ENCODE results near the gene PHLDA1. TPM values are rescaled to one million over a fixed set of nuclear protein-coding genes. Genes with fewer than 3 reads are reported as not detected.

The PHLDA1 gene
- total RNA-seq, 1 donor from 2014 or later, result 169 TPM

- no peak for TF ChIP-seq CTCF (IDR thresholded peaks at IDR 0.05; ENCODE audit: partially characterized antibody, unreplicated experiment)
- peaks cover 13% of the 10 kb centered on the region for H3K9me3 Mint-ChIP-seq (ENCODE audit: unreplicated experiment)
- no peak for DNase-seq
- H3K4me3 Mint-ChIP-seq (ENCODE audit: unreplicated experiment), result peak overlapping the region; percentile 17
- H3K36me3 Mint-ChIP-seq (ENCODE audit: unreplicated experiment), result peaks cover 8% of the 10 kb centered on the region
- H3K27ac Mint-ChIP-seq (ENCODE audit: unreplicated experiment), result peak overlapping the region; percentile 20
- H3K4me1 Mint-ChIP-seq (ENCODE audit: low read depth, unreplicated experiment), result peaks cover 42% of the 10 kb centered on the region
- peaks cover 19% of the 10 kb centered on the region for H3K27me3 Mint-ChIP-seq (ENCODE audit: unreplicated experiment)
These were observed 23.9 kb downstream of the PHLDA1 start for GRCh38 chr12:76007640-76008039.

GRCh38 chr12:76006028-76006925 lies 25.3 kb downstream of the PHLDA1 start:
- peak overlapping the region; percentile 20 for H3K27ac Mint-ChIP-seq (ENCODE audit: unreplicated experiment)
- H3K36me3 Mint-ChIP-seq (ENCODE audit: unreplicated experiment), result peaks cover 8% of the 10 kb centered on the region
- peaks cover 19% of the 10 kb centered on the region for H3K27me3 Mint-ChIP-seq (ENCODE audit: unreplicated experiment)
- no peak for TF ChIP-seq CTCF (IDR thresholded peaks at IDR 0.05; ENCODE audit: partially characterized antibody, unreplicated experiment)
- H3K4me1 Mint-ChIP-seq (ENCODE audit: low read depth, unreplicated experiment), result peaks cover 41% of the 10 kb centered on the region
- peak overlapping the region; percentile 55 for H3K4me3 Mint-ChIP-seq (ENCODE audit: unreplicated experiment)
- peaks cover 13% of the 10 kb centered on the region for H3K9me3 Mint-ChIP-seq (ENCODE audit: unreplicated experiment)
- peak; percentile 57 for DNase-seq

GRCh38 chr12:76003355-76003638 lies 28.3 kb downstream of the PHLDA1 start:
- H3K36me3 Mint-ChIP-seq (ENCODE audit: unreplicated experiment), result peaks cover 8% of the 10 kb centered on the region
- no peak overlapping the region for H3K27ac Mint-ChIP-seq (ENCODE audit: unreplicated experiment)
- DNase-seq, result no peak
- H3K27me3 Mint-ChIP-seq (ENCODE audit: unreplicated experiment), result peaks cover 19% of the 10 kb centered on the region
- no peak overlapping the region for H3K4me3 Mint-ChIP-seq (ENCODE audit: unreplicated experiment)
- peaks cover 31% of the 10 kb centered on the region for H3K4me1 Mint-ChIP-seq (ENCODE audit: low read depth, unreplicated experiment)
- no peak for TF ChIP-seq CTCF (IDR thresholded peaks at IDR 0.05; ENCODE audit: partially characterized antibody, unreplicated experiment)
- peaks cover 15% of the 10 kb centered on the region for H3K9me3 Mint-ChIP-seq (ENCODE audit: unreplicated experiment)

- no peak for DNase-seq
- Mint-ChIP-seq H3K4me1 (ENCODE audit: low read depth, unreplicated experiment) (peaks cover 26% of the 10 kb centered on the region), H3K36me3 (ENCODE audit: unreplicated experiment) (peaks cover 8% of the 10 kb centered on the region), H3K27ac (ENCODE audit: unreplicated experiment) (no peak overlapping the region), H3K9me3 (ENCODE audit: unreplicated experiment) (peaks cover 13% of the 10 kb centered on the region), H3K27me3 (ENCODE audit: unreplicated experiment) (peaks cover 17% of the 10 kb centered on the region), H3K4me3 (ENCODE audit: unreplicated experiment) (no peak overlapping the region)
- no peak for TF ChIP-seq CTCF (IDR thresholded peaks at IDR 0.05; ENCODE audit: partially characterized antibody, unreplicated experiment)
These were observed 28.8 kb downstream of the PHLDA1 start for GRCh38 chr12:76002598-76003354.
